Measurements from ENCODE around the gene KCNJ15. TPM values are rescaled to one million over a fixed set of nuclear protein-coding genes. Genes with fewer than 3 reads are reported as not detected.

The KCNJ15 gene
- total RNA-seq, 6 experiments from 2014 or later, result 0.33 to 1.2 (median 0.50) TPM

GRCh38 chr21:38312822-38313221 is 56.0 kb downstream of the KCNJ15 start:
- Mint-ChIP-seq H3K9me3 (no peaks in the 10 kb centered on the region), H3K4me1 (ENCODE audit: low read depth) (peaks cover 48% of the 10 kb centered on the region), H3K27me3 (ENCODE audit: insufficient read depth) (peaks cover 2% of the 10 kb centered on the region; the same call in 1 of the 2 replicates), H3K27ac (no peak overlapping the region), H3K4me3 (no peak overlapping the region), H3K36me3 (ENCODE audit: low read depth) (peaks cover 7% of the 10 kb centered on the region; the same call in 1 of the 2 replicates)
- DNase-seq, result no peak
- TF ChIP-seq, protein P1, sequence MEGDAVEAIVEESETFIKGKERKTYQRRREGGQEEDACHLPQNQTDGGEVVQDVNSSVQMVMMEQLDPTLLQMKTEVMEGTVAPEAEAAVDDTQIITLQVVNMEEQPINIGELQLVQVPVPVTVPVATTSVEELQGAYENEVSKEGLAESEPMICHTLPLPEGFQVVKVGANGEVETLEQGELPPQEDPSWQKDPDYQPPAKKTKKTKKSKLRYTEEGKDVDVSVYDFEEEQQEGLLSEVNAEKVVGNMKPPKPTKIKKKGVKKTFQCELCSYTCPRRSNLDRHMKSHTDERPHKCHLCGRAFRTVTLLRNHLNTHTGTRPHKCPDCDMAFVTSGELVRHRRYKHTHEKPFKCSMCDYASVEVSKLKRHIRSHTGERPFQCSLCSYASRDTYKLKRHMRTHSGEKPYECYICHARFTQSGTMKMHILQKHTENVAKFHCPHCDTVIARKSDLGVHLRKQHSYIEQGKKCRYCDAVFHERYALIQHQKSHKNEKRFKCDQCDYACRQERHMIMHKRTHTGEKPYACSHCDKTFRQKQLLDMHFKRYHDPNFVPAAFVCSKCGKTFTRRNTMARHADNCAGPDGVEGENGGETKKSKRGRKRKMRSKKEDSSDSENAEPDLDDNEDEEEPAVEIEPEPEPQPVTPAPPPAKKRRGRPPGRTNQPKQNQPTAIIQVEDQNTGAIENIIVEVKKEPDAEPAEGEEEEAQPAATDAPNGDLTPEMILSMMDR (IDR thresholded peaks at IDR 0.05), result no peak

DNA sequence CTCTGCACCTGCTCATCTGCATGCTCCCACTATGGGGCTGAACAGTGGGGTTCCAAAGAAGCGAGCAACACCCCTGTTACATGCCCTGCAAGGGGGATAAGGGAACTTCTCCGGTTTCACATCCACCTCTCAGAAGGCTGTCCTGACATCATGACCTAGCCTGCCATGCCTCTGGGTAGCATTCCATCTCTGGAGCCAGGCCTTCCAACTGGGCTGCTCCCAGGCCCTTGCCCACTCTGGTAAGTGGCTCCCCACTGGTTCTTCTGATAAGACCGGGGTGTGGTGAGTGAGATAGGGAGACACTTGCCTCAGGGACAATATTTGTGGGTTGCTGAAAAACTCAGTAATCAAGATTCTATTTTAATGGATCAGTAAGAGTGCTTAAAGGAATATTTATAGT is 57.8 kb downstream of the KCNJ15 start:
- H3K27me3 Mint-ChIP-seq (ENCODE audit: insufficient read depth), result peaks cover 2% of the 10 kb centered on the region; the same call in 1 of the 2 replicates

GRCh38 chr21:38315122-38315521 is 58.3 kb downstream of the KCNJ15 start:
- no peak overlapping the region for H3K4me3 Mint-ChIP-seq
- H3K27me3 Mint-ChIP-seq (ENCODE audit: insufficient read depth), result peaks cover 2% of the 10 kb centered on the region; the same call in 1 of the 2 replicates
- H3K27ac Mint-ChIP-seq, result no peak overlapping the region
- no peak for DNase-seq
- H3K4me1 Mint-ChIP-seq (ENCODE audit: low read depth), result peaks cover 46% of the 10 kb centered on the region
- TF ChIP-seq, protein P1 (IDR thresholded peaks at IDR 0.05), result no peak
- peaks cover 7% of the 10 kb centered on the region; the same call in 1 of the 2 replicates for H3K36me3 Mint-ChIP-seq (ENCODE audit: low read depth)
- no peaks in the 10 kb centered on the region for H3K9me3 Mint-ChIP-seq

More for the DNA sequence above, 57.8 kb downstream of the KCNJ15 start:
- TF ChIP-seq, protein P1 (IDR thresholded peaks at IDR 0.05), result no peak
- Mint-ChIP-seq H3K27ac (no peak overlapping the region), H3K36me3 (ENCODE audit: low read depth) (peaks cover 7% of the 10 kb centered on the region; the same call in 1 of the 2 replicates), H3K4me3 (no peak overlapping the region), H3K9me3 (no peaks in the 10 kb centered on the region), H3K4me1 (ENCODE audit: low read depth) (peaks cover 46% of the 10 kb centered on the region)
- DNase-seq, result no peak

GRCh38 chr21:38319781-38320180 is 63.0 kb downstream of the KCNJ15 start:
- Mint-ChIP-seq H3K4me3 (peak overlapping the region; percentile 15; the same call in 1 of the 2 replicates), H3K36me3 (ENCODE audit: low read depth) (no peaks in the 10 kb centered on the region), H3K27ac (peak overlapping the region; percentile 77), H3K4me1 (ENCODE audit: low read depth) (peaks cover 70% of the 10 kb centered on the region), H3K9me3 (no peaks in the 10 kb centered on the region), H3K27me3 (ENCODE audit: insufficient read depth) (peaks cover 2% of the 10 kb centered on the region)
- TF ChIP-seq, protein P1 (IDR thresholded peaks at IDR 0.05), result no peak
- peak; percentile 57 for DNase-seq

- no peak for DNase-seq
- peaks cover 2% of the 10 kb centered on the region; the same call in 1 of the 2 replicates for H3K27me3 Mint-ChIP-seq (ENCODE audit: insufficient read depth)
- no peaks in the 10 kb centered on the region for H3K36me3 Mint-ChIP-seq (ENCODE audit: low read depth)
- no peaks in the 10 kb centered on the region for H3K9me3 Mint-ChIP-seq
- TF ChIP-seq, protein P1 (IDR thresholded peaks at IDR 0.05), result no peak
- peak overlapping the region; percentile 90; the same call in 1 of the 2 replicates for H3K27ac Mint-ChIP-seq
- no peak overlapping the region; the same call in 1 of the 2 replicates for H3K4me3 Mint-ChIP-seq
- peaks cover 80% of the 10 kb centered on the region for H3K4me1 Mint-ChIP-seq (ENCODE audit: low read depth)
These were observed 64.8 kb downstream of the KCNJ15 start for GRCh38 chr21:38321568-38321967.

All from HFFc6 (cell line).